Right ventricle myocardium inferior (tissue), 1 donor: ENCODE data around the gene WDFY4. TPM values are rescaled to one million over a fixed set of nuclear protein-coding genes. Genes with fewer than 3 reads are reported as not detected.

ENCODE experiments used
- ATAC-seq: fragments of 200-7000 bp; cut with Tn5 transposase; one replicate; pipeline ENCODE4 v1.9.1; 2020; ENCODE audit warnings: mild to moderate bottlenecking, moderate library complexity
- DNase-seq: peaks from one replicate; pipeline ENCODE4 v3.0.0; 2021; ENCODE audit errors: missing footprints
- intact Hi-C: fragments of 100-400 bp; cut with DNase I; formaldehyde crosslinking; loops from one replicate; pipeline ENCODE4 v1.11.0; 2022
- total RNA-seq: library from RNA; stranded (reverse); fragmentation: NEBNext Ultra II Directional; extraction: Animal tissue kit (Norgen Biotek cat#: 25700); gene quantifications from one replicate; pipeline ENCODE4 v1.2.1, GENCODE V29; 2021
- donor health status: DM: no; HTN: yes; CAD: no; lungs with severe emphysema.

WDFY4 gene
- total RNA-seq, 1 donor from 2014 or later = 2.5 TPM

GRCh38 chr10:48937796-48938195 is 253.1 kb downstream of the WDFY4 start:
- intact Hi-C loops = no loop called here
- ATAC-seq (no peak), DNase-seq (no peak)

- intact Hi-C loops = no loop called here
- no peak for DNase-seq
- no peak for ATAC-seq
Measured at GRCh38 chr10:48938281-48938680, 253.6 kb downstream of the WDFY4 start.

- DNase-seq (no peak), ATAC-seq (no peak)
- intact Hi-C loops = no loop called here
Measured at GRCh38 chr10:48938990-48939536, 254.4 kb downstream of the WDFY4 start.

- intact Hi-C loops = no loop called here
- ATAC-seq = no peak
- no peak for DNase-seq
Measured at GRCh38 chr10:48939790-48940325, 255.2 kb downstream of the WDFY4 start, which contains the start of gene LRRC18. Gene LRRC18, minus strand, starts transcription at chr10:48939840. Its CDS starts 25,685 bp downstream, at chr10:48914155.

GRCh38 chr10:48940372-48940771 is 255.7 kb downstream of the WDFY4 start:
- intact Hi-C loops = no loop called here
- ATAC-seq (no peak), DNase-seq (no peak)

- no peak for DNase-seq
- intact Hi-C loops = no loop called here
- no peak for ATAC-seq
Measured at GRCh38 chr10:48940958-48941357, 256.3 kb downstream of the WDFY4 start.

GRCh38 chr10:48941427-48942075 is 256.9 kb downstream of the WDFY4 start:
- ATAC-seq = no peak
- intact Hi-C loops = no loop called here
- DNase-seq = no peak

- ATAC-seq = no peak
- intact Hi-C loops = no loop called here
- no peak for DNase-seq
Measured at GRCh38 chr10:48943096-48943495, 258.4 kb downstream of the WDFY4 start.

- ATAC-seq (no peak), DNase-seq (no peak)
- intact Hi-C loops = no loop called here
Measured at GRCh38 chr10:48944171-48944570, 259.5 kb downstream of the WDFY4 start.

GRCh38 chr10:48945441-48946130 is 260.9 kb downstream of the WDFY4 start:
- DNase-seq = no peak

GRCh38 chr10:48946332-48946731 is 261.7 kb downstream of the WDFY4 start:
- DNase-seq (no peak), ATAC-seq (no peak)
- intact Hi-C loops = no loop called here

More at GRCh38 chr10:48945441-48946130, 260.9 kb downstream of the WDFY4 start:
- intact Hi-C loops = no loop called here
- ATAC-seq = no peak

GRCh38 chr10:48946891-48947500 is 262.3 kb downstream of the WDFY4 start:
- DNase-seq (no peak), ATAC-seq (no peak)
- intact Hi-C loops = no loop called here

GRCh38 chr10:48947690-48948469 is 263.2 kb downstream of the WDFY4 start:
- intact Hi-C loops = no loop called here
- ATAC-seq = no peak
- DNase-seq = no peak

GRCh38 chr10:48948470-48949037 is 263.9 kb downstream of the WDFY4 start:
- intact Hi-C loops = no loop called here
- no peak for DNase-seq
- ATAC-seq = no peak

- intact Hi-C loops = no loop called here
- ATAC-seq = no peak
- no peak for DNase-seq
Measured at GRCh38 chr10:48951707-48952106, 267.0 kb downstream of the WDFY4 start.

- DNase-seq (no peak), ATAC-seq (no peak)
- intact Hi-C loops = no loop called here
Measured at GRCh38 chr10:48957361-48958151, 272.9 kb downstream of the WDFY4 start.

- intact Hi-C loops = no loop called here
- ATAC-seq (no peak), DNase-seq (no peak)
Measured at GRCh38 chr10:48958598-48959190, 274.0 kb downstream of the WDFY4 start.
